GM18909 (cell line): Measurements from ENCODE around the gene BMP6.
"Not testable (repeated sequence)": the region's sequence is repeated elsewhere in the genome, so short reads cannot be mapped to it uniquely, and the experiment has no call there.

Experiments
- ATAC-seq: cut with Tn5 transposase; IDR thresholded peaks from one replicate; pipeline ENCODE4 v1.9.1; 2021; ENCODE audit warnings: mild to moderate bottlenecking; ENCODE audit not compliant: unreplicated experiment, poor library complexity

Gene BMP6

DNA sequence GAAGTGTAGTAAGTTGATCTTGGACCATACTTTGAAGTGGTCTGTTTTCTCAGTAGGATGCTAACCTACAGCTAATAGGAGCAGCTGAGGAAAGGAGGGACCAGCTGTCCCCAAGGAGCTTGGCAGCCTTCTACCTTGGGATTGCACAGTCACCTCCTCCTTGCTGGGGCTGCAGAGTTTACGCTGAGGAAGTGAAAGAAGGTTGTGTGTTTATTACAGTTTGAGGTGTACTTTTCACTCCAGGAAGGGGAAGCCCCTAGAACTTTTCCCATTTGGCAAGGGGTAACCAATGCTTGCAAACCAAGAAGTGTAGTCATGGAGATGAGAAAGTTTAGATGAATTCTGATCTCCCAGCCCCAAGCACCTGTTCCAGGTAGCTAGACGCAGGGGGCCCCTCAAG lies 58.8 kb downstream of the BMP6 start:
- no peak for ATAC-seq

DNA sequence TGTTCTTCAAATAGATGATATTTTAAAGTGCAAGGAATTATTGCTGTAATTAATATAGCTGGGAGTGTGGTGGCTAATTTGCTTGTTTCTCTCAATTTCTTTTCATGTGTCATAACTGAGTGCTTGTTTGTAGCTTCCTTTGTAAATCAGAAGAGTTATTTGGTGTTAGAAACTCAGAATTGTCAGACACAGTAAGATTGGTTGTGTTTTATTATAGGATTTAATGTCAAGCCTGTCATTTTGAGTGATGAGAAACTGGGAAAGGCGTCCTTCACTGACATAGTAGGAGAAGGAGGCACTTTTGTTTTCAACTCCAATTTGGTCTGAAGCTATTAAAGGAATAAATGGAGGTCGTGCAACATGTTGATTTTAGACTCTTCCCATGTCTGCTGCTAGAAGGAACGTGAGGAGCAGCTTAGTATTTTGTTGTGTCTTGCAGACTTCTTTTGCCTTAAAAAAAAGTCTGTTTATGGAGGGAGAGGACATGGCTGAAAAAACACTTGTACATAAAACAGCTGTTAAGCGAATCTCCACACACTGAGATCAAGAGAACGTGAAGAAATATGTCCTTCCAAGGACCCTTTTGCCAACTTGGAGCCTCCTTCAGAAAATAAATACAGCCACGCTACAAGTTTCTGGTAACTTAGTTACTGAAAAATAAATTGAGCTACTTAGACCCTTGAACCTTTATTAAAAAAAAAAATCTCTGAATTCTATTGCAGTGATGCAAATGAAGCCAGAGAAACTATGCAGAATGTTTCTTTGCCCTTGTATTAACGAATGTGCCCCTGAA lies 59.5 kb downstream of the BMP6 start:
- no peak for ATAC-seq

DNA sequence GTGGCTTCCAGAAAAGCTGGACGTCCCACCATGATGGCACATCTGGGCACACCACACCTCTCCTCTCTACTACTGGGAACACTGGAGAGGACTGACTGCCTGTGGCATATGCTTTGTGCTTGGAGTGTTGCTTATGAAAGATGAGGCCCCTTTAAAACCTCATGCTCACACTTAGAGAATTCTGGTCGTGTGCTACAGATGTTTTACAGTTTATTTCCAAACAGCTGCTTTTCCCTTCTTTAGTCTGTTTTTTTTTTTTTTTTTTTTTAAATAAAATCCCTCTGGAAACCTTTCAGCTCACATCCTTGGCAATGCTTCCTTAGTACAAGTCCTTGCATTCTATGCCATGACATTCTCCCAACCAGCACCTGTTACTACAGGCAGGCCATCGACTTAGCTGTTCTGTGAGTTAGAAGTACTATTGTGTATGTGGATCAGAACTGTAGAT lies 60.3 kb downstream of the BMP6 start:
- no peak for ATAC-seq

DNA sequence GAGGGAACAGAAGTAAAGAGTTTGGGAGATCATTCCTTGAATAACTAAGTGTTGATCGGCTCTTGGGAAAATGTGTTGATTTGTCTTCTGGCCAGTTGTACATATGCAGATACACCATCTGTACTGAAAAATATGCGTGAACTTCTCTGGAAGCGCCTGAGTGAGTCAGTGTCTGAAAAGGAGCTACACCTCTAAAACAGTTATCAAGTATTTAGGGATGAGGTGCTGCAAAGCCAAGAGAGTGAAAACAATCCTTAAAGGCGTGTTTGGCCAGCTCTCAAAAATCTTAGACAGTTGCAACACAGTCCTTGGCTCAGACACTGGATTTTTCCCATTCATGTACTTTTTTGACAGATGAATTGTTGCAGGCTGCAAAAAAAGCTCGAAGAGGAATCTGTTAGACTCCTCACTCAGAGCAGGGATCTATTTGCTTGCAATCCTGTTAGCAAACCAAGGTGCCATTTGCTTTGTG lies 61.3 kb downstream of the BMP6 start:
- no peak for ATAC-seq

DNA sequence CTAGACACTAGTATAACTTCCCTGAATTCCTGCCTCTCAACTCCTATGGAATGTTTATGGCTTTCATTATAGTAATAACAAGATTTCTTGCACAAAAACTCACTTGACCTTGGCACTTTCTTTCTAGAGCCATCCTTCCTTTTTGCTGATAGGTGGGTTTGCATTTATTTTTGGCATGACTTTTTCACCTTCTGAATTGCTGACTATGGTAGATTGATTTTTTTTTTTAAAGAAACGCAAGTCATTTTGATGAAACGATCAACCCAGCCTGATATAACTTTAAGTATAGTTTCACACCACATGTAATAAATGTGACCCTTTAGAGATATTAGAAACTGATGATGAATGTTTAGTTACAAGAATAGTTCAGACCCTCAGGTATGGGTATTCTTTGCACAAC lies 61.8 kb downstream of the BMP6 start:
- ATAC-seq = no peak

DNA sequence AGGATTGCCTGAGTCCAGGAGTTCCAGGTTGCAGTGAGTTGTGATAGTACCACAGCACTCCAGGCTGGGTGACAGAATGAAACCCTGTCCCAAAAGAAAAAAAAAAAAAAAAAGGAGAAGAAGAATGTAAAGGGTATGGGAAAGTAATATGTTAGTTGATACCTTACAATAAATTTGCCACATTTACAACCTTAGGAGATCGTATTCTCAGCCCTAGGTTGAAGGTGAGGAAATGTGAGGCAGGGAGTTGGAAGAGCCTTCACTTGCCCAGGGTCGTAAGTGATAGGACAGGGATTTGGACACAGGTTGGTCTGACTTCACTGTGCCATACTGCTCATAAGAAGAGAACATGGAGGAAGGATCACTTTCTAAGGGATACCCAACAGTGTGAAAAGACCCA lies 68.6 kb downstream of the BMP6 start:
- ATAC-seq = no peak

DNA sequence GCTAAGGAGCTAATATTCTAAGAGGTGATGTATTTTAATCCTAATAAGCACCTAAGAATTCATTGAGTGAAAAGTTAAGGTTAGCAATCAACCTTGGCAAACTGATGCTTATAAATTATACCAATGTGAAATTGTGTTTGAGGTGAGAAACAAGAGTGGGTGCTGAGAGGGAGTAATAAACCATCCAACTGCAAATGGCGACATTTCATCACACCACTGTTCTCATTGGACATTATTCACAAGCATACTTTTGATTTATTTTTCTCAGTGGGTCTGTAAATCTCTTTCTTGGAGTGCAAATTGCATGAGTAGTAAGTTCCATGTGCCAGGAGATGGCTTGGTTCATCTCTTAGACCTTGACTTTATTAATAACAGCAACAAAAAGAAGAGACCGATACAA lies 71.5 kb downstream of the BMP6 start:
- ATAC-seq = no peak

DNA sequence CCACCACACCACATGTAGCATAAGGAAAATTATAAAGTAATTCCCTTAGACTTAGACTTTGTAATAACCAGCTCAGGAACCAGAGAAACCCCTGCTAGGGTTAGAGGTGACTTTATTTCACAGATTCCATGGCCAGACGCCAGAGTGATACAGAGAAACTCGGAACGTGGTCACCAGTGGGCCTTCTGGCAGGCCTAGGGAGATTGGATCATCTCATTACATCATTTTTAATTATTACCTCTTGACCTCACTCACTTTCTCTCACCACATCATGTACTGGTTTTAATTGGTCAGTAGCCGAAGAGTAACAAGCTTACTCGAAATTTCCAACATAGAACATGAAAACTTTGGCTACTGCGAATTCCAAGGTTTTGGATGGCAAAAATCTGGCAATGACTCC lies 72.9 kb downstream of the BMP6 start:
- ATAC-seq = no peak

DNA sequence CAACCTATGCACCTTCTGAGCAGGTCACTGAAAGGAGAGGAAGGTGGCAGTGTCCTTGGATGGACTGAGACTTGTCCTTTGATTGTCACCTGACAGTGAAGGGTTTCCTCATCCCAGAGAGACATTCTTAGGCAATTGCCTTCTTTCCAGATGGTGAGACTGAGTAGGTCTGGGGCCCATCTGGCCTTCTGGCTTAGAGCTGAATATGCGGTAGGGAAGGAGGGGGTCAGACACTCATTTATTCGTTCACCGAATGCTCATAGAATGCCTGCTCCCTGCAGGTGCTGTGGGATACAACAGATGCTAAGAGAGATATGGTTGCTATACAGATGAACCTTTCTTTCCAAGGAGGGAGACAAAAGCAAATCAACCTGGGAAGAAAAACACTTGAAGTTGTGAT lies 76.8 kb downstream of the BMP6 start:
- no peak for ATAC-seq

DNA sequence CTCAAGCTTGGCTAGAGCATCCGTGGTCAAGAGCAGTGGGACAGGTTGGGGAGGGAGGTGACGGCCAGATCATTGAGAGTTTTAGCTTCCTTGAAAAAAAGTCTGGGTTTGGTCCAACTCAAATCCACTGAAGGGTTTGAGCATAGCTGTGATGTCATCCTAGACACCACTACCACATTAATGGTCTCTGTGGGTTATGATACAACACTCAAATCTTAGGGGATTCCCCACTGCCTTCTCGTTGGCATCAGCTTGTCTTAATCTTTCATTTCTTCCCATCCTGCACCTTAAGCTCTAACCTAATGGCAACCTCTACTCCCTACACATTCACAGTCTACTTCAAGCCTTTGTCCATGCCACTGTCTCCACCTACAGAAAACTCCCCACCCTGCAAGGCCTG lies 77.3 kb downstream of the BMP6 start:
- ATAC-seq = no peak

DNA sequence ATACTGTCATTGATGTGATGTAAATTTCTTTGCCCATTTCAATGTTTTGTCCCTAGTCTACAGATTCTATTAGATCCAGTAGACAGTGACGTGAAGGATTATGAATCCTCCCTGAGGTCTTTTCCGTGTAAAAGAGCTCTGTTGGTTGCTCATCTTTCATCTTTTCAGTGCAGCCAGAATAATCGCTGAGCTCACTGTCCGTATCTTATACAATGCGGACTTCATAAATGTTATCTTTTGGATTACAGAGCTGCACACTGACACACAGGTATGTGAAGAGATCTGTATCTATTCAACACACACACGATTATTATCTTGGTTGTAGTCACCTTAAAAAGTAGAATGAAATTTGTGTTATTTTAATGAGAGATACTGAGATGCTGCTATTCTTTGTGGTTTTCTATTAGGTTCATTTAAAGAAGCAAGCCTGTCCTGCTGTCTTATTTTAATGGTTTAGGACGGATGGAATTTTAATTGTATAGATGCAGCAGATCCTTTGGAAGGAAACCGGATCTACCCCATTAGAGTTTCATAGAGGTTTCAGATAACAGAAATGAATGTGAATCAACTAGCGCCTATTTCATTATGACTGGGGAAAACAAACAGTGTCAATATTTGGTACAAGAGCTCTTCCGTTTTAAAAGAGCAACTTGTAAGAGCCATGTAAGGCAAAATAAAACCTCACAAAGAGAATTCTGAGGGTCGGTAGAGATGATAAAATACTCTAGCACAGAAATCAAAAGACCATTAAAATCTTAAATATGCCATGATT lies 79.4 kb downstream of the BMP6 start:
- ATAC-seq = no peak

DNA sequence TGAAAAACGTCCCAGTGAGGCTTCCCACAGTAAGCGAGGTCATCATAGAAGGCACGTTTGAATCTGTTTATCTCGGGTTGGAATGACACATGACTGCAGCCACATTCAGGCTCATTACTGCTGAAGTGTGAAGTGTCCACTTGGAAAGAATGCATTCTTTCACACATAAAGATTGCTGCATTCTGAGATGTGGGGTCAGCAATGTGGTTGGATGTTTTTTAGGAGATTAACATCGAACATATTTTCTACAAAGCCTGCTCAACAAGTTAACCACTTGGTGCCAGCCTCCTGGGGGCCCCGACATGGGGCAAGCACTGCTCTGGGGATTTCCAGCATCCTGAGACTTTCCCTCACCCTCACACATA lies 79.9 kb downstream of the BMP6 start:
- no peak for ATAC-seq

DNA sequence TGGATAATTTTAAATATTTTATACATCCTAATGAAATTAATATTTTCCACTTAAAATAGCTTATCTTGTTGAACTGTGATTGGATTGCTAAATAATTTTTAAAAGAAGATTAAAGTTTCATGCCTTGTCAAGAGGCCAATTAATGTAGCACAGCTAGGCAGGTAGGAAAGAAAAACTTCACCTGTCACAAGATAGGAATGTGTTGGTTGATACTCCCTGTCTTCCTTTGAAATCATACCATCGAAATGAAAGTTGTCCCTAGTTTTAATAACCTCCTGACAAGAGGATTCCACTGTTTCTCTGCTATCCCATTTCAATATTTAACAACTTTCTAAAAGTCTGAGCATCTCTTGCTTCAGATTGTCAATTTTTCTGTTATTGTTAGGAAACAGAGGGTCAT lies 80.8 kb downstream of the BMP6 start:
- ATAC-seq = no peak

DNA sequence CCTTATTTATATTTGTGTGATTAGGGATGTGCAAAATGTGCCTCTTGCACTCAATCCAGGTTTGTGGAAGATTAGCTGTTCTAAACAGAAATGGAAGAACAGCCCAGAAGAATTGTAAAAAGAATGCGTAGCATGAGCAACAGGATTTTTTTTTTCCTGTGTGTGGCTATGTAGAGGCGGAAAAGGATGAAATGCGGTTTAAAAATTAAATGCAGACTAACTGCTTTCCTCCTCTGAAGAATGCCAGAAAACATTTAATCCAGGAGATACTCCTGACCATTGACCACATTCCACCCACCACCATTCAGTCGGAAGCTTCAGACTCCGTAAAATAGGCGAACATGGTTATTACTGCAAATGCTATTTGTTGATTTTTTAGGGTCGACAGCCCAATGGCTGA lies 83.4 kb downstream of the BMP6 start:
- no peak for ATAC-seq

DNA sequence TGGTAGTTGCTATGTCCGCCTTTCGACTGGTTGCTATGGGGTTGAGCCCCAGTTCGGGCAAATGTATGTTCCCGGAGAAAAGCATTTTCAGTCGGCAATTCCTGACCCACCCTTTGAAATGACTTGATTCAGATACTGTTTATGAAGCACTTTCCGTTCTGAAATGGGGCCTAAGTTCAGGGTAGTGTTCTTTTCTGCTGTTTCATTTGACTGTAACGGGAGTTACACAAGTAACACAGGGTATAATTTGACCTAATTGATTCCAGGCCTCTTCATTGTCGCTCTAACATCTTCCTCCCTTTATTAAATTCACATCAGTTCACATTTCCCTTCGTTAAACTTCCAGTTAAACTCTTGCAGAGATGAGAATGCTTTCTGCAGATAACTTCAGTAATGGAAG lies 85.5 kb downstream of the BMP6 start:
- ATAC-seq = no peak

DNA sequence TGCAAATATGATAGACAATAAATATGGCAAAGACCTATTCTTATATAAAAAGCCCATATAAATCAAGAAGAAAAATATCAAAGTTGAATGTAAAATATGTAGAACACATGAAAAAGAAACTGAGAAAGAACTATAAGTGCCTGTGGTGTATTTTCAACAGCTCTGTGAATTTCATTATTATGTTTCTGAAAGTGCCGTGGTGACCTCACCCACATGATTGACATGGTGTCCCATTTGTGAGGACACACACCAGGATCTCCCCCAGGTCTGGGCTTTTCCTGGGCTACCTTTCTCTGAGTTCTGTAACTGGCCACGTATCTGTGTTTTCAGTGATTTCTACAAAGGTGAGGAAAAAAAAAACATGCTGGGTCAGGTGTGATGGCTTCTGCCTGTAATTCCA lies 86.7 kb downstream of the BMP6 start:
- no peak for ATAC-seq

DNA sequence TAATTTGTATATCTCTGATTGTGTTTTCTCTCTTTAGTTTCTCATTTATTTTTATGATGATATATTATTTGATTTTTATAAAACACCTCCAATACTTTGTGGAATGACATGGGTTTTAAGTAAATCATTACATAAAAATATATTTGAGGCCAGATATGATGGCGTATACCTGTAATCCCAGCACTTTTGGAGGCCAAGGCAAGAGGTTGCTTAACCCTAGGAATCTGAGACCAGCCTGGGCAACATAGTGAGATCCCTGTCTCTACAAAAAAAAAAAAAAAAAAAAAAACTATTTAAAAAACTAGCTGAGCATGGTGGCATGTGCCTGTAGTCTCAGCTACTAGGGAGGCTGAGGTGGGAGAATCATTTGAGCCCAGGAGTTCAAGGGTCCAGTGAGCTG lies 87.3 kb downstream of the BMP6 start:
- ATAC-seq = no peak

DNA sequence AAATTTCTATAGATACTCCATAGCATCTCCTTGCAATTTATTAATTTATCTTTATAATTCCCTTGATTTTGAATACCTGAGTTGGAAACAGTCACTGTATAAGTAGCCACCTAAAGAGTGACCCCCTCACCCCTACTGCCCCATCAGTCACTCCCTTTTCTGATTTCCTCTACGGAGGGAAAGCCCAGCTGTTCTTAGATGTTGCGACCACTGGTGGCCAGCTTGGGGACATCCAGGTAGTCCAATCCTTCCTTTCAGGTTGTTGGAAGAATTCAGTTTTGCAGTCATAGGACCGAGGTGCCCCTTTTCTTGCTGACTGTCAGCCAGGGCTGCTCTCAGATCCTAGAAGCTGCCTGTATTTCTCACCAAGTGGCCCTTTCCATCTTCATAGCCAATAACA lies 87.8 kb downstream of the BMP6 start:
- ATAC-seq = no peak

DNA sequence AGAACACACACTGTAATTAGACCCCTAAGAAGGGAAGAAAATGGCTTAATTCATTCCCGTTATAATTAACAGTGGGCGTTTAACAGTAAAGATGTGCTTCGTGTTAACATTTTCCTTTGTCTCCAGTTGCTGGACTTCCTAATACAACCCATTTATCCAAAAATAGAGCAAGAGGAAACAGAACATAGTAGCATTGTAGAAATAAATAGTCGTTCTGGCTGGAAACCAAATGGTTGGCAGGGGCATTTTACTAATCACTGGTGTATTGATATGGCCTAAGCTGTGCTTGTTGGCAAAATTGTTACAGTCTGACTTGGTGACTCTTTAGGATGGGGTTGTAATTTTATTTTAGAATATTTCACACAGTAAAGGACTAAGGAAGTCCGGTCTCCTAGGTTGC lies 89.8 kb downstream of the BMP6 start:
- ATAC-seq = no peak

DNA sequence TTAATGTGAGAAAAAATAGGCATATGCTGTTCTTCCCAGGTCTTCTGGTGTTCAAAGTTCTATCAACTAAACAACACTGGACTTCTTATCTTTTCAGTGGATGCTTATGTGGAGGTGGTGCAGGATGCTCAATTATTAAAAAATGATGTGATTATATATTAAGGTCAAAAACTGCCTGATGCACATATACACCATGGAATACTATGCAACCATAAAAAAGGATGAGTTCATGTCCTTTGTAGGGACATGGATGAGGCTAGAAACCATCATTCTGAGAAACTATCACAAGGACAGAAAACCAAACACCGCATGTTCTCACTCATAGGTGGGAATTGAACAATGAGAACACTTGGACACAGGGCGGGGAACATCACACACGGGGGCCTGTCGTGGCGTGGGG lies 91.3 kb downstream of the BMP6 start:
- not testable (repeated sequence) for ATAC-seq

DNA sequence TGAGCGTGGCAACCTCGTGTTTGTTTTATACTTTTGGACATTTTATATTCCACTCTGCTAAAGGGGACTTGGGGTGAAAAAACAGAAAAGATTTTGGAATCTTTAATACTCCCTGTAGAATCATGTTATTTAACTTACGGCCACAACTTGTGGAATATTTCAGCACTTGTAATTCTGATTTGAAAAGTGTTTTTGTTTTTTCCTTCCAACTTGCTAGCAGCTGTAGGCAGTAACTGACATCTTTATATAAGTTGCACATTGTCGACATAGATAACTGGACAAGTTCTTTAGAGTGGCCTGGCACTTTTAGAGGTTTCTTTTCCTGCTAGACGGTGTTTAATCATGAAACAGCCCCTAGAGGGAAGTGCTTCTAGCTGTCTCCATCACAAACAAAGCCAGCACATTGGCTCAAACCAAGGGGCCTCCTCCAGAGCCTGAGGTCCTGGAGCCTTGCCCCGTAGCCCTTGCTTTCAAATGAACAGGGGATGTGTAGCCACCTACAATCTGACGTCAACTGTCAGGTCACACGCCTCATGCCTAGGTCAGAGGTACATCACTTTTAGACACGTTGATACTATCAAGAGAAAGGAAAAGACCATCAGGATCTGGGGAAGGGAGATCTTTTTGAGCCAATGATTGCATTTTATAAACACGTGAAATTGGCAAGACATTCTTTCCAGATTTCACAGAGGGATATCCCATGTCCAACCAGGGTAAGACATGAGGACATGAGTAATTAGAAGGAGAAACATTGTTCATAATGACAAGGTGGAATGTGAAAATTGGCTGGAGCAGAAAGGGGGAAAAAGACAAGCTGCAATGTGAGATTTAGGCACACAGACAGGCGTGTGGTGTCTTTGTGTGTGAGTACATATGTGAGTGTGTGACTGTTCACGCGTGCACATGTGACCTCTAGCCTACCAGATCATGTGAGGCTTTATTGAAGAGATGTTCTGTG lies 92.6 kb downstream of the BMP6 start:
- no peak for ATAC-seq
